ENCODE results near the gene OR10H4. TPM values are rescaled to one million over a fixed set of nuclear protein-coding genes. Genes with fewer than 3 reads are reported as not detected.

The OR10H4 gene
- total RNA-seq, 6 donors from 2014 or later = not detected

GRCh38 chr19:15944401-15944800 lies 4.4 kb upstream of the OR10H4 start:
- Histone ChIP-seq H3K27me3 (no peaks in the 10 kb centered on the region), H3K4me3 (no peak overlapping the region), H3K36me3 (no peaks in the 10 kb centered on the region), H3K4me1 (no peaks in the 10 kb centered on the region), H3K9me3 (peaks cover 3 to 13% (median 5%) of the 10 kb centered on the region in 4 donors), H3K27ac (no peak overlapping the region)
- TF ChIP-seq CTCF (IDR thresholded peaks at IDR 0.05) (no peak), EP300 (IDR thresholded peaks at IDR 0.05) (no peak), POLR2A (IDR thresholded peaks at IDR 0.05) (no peak), POLR2AphosphoS5 (IDR thresholded peaks at IDR 0.05) (no peak)
- WGBS, 2 donors = 63 to 67% methylated on average over 4 of the region's 4 CpGs
- no peak for DNase-seq
- no peak for ATAC-seq (ENCODE audit: low FRiP score in 2 of 2)

- Histone ChIP-seq H3K9me3 (peaks cover 3 to 19% (median 5%) of the 10 kb centered on the region in 4 donors), H3K4me3 (no peak overlapping the region), H3K36me3 (no peaks in the 10 kb centered on the region), H3K27ac (no peak overlapping the region), H3K4me1 (no peaks in the 10 kb centered on the region), H3K27me3 (no peaks in the 10 kb centered on the region)
- TF ChIP-seq EP300 (IDR thresholded peaks at IDR 0.05) (no peak), POLR2A (IDR thresholded peaks at IDR 0.05) (no peak), POLR2AphosphoS5 (IDR thresholded peaks at IDR 0.05) (no peak), CTCF (IDR thresholded peaks at IDR 0.05) (no peak)
- no peak for DNase-seq
- WGBS, 2 donors = 45 to 51% methylated on average over 4 of the region's 4 CpGs
- no peak for ATAC-seq (ENCODE audit: low FRiP score in 2 of 2)
Observed at GRCh38 chr19:15945301-15945700, 3.5 kb upstream of the OR10H4 start.

GRCh38 chr19:15954820-15955219 lies 6.0 kb downstream of the OR10H4 start:
- Histone ChIP-seq H3K27me3 (peaks cover 0 to 3% (median 0%) of the 10 kb centered on the region in 4 donors), H3K36me3 (no peaks in the 10 kb centered on the region), H3K9me3 (peaks cover 0 to 2% (median 0%) of the 10 kb centered on the region in 4 donors), H3K4me3 (no peak overlapping the region), H3K27ac (no peak overlapping the region), H3K4me1 (no peaks in the 10 kb centered on the region)
- TF ChIP-seq POLR2A (IDR thresholded peaks at IDR 0.05) (no peak), EP300 (IDR thresholded peaks at IDR 0.05) (no peak), POLR2AphosphoS5 (IDR thresholded peaks at IDR 0.05) (no peak), CTCF (IDR thresholded peaks at IDR 0.05) (no peak)
- WGBS, 2 donors = 86 to 87% methylated on average over 6 of the region's 6 CpGs
- peak in 1 of 2 donors; percentile 27 for DNase-seq
- no peak for ATAC-seq (ENCODE audit: low FRiP score in 2 of 2)

- H3K4me3 ChIP-seq = no peak overlapping the region
- H3K27me3 ChIP-seq = no peaks in the 10 kb centered on the region
- peaks cover 0 to 4% (median 0%) of the 10 kb centered on the region in 4 donors for H3K9me3 ChIP-seq
- H3K36me3 ChIP-seq = no peaks in the 10 kb centered on the region
- DNase-seq (no peak), ATAC-seq (ENCODE audit: low FRiP score in 2 of 2) (no peak)
- H3K4me1 ChIP-seq = no peaks in the 10 kb centered on the region
- TF ChIP-seq POLR2A (IDR thresholded peaks at IDR 0.05) = no peak
- TF ChIP-seq CTCF (IDR thresholded peaks at IDR 0.05) = no peak
- no peak for TF ChIP-seq EP300 (IDR thresholded peaks at IDR 0.05)
- TF ChIP-seq POLR2AphosphoS5 (IDR thresholded peaks at IDR 0.05) = no peak
- no peak overlapping the region for H3K27ac ChIP-seq
- WGBS, 2 donors = 64 to 65% methylated on average over 6 of the region's 6 CpGs
Observed at GRCh38 chr19:15962319-15962718, 13.5 kb downstream of the OR10H4 start.

GRCh38 chr19:15964231-15964630 lies 15.4 kb downstream of the OR10H4 start:
- DNase-seq = no peak
- Histone ChIP-seq H3K9me3 (peaks cover 0 to 4% (median 0%) of the 10 kb centered on the region in 4 donors), H3K27me3 (no peaks in the 10 kb centered on the region), H3K4me3 (no peak overlapping the region), H3K36me3 (no peaks in the 10 kb centered on the region), H3K27ac (no peak overlapping the region), H3K4me1 (no peaks in the 10 kb centered on the region)
- WGBS, 2 donors = 63 to 91% methylated on average over 2 of the region's 2 CpGs
- TF ChIP-seq POLR2A (IDR thresholded peaks at IDR 0.05) = no peak
- TF ChIP-seq EP300 (IDR thresholded peaks at IDR 0.05) = no peak
- no peak for TF ChIP-seq POLR2AphosphoS5 (IDR thresholded peaks at IDR 0.05)
- no peak for TF ChIP-seq CTCF (IDR thresholded peaks at IDR 0.05)
- no peak for ATAC-seq (ENCODE audit: low FRiP score in 2 of 2)

All from upper lobe of left lung (tissue), 6 donors.